Brain pericyte (primary cell): ENCODE results near the gene PHYH.
"Not testable (repeated sequence)": the region's sequence is repeated elsewhere in the genome, so short reads cannot be mapped to it uniquely, and the experiment has no call there.

Experiments used
- DNase-seq: peaks from one replicate; pipeline ENCODE4 v3.0.0-alpha.2; 2012; ENCODE audit warnings: low read depth, low spot score

The PHYH gene

GRCh38 chr10:13271552-13272163 lies 28.2 kb downstream of the PHYH start:
- DNase-seq: no peak

- DNase-seq: no peak
Observed at GRCh38 chr10:13270877-13271551, 28.9 kb downstream of the PHYH start.

GRCh38 chr10:13268841-13269240 lies 31.0 kb downstream of the PHYH start:
- no peak for DNase-seq

GRCh38 chr10:13268310-13268709 lies 31.6 kb downstream of the PHYH start:
- DNase-seq: no peak

GRCh38 chr10:13263591-13263990 lies 36.3 kb downstream of the PHYH start:
- DNase-seq: no peak

GRCh38 chr10:13262433-13262832 lies 37.4 kb downstream of the PHYH start:
- DNase-seq: no peak

GRCh38 chr10:13257621-13258140 lies 42.2 kb downstream of the PHYH start:
- no peak for DNase-seq

GRCh38 chr10:13256627-13257026 lies 43.2 kb downstream of the PHYH start:
- DNase-seq: no peak

- DNase-seq: no peak
Observed at GRCh38 chr10:13253726-13254125, 46.1 kb downstream of the PHYH start.

- DNase-seq: no peak
Observed at GRCh38 chr10:13247784-13248183, 52.1 kb downstream of the PHYH start.

GRCh38 chr10:13247246-13247645 lies 52.6 kb downstream of the PHYH start:
- no peak for DNase-seq

GRCh38 chr10:13242260-13242659 lies 57.6 kb downstream of the PHYH start:
- not testable (repeated sequence) for DNase-seq

GRCh38 chr10:13241613-13242012 lies 58.3 kb downstream of the PHYH start:
- DNase-seq: no peak

GRCh38 chr10:13239923-13240322 lies 59.9 kb downstream of the PHYH start:
- DNase-seq: no peak

GRCh38 chr10:13238271-13239077 lies 61.4 kb downstream of the PHYH start:
- DNase-seq: no peak

GRCh38 chr10:13236638-13237037 lies 63.2 kb downstream of the PHYH start:
- no peak for DNase-seq

- DNase-seq: not testable (repeated sequence)
Observed at GRCh38 chr10:13234736-13235135, 65.1 kb downstream of the PHYH start.

- DNase-seq: no peak
Observed at GRCh38 chr10:13234172-13234571, 65.7 kb downstream of the PHYH start, which contains the start of gene UCMA. TSS of gene UCMA (minus strand) at chr10:13234374. CDS start at chr10:13234258, 116 bp downstream.

- no peak for DNase-seq
Observed at GRCh38 chr10:13233358-13233757, 66.5 kb downstream of the PHYH start.

GRCh38 chr10:13231808-13232207 lies 68.1 kb downstream of the PHYH start:
- no peak for DNase-seq

GRCh38 chr10:13231190-13231589 lies 68.7 kb downstream of the PHYH start:
- DNase-seq: no peak
